IPS-18c (cell line): ENCODE results near the gene MROH7.
"Not testable (repeated sequence)": the region's sequence is repeated elsewhere in the genome, so short reads cannot be mapped to it uniquely, and the experiment has no call there.

Source experiments
- H3K4me3 ChIP-seq: 2 replicates; pipeline ENCODE4 v1.7.0; 2013; ENCODE audit warnings: low read depth, mild to moderate bottlenecking, low read length, moderate library complexity; ENCODE audit not compliant: insufficient read depth
- H3K9me3 ChIP-seq: one replicate; pipeline ENCODE4 v1.6.1; 2013; ENCODE audit warnings: mild to moderate bottlenecking, low read length, moderate library complexity; ENCODE audit not compliant: control insufficient read depth, insufficient read depth

The MROH7 gene

DNA sequence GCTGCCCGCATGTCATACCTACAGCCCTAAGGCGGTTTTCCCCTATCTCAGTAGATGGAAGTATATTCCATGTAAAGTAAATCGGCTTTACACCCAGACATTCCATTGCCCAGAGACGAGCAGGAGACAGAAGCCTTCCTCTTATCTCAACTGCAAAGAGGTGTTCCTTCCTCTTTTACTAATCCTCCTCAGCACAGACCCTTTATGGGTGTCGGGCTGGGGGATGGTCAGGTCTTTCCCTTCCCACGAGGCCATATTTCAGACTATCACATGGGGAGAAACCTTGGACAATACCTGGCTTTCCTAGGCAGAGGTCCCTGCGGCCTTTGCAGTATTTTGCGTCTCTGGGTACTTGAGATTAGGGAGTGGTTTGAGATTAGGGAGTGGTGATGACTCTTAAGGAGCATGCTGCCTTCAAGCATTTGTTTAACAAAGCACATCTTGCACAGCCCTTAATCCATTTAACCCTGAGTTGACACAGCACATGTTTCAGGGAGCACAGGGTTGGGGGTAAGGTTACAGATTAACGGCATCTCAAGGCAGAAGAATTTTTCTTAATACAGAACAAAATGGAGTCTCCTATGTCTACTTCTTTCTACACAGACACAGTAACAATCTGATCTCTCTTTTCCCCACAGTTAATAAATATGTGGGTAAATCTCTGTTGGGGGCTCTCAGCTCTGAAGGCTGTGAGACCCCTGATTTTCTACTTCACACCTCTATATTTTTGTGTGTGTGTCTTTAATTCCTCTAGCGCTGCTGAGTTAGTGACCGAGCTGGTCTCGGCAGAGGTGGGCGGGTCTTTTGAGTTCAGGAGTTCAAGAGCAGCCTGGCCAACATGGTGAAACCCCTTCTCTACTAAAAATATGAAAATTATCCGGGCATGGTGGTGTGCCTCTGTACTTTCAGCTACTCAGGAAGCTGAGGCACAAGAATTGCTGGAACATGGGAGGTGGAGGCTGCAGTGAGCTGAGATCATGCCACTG lies 4.8 kb upstream of the MROH7 start:
- H3K9me3 ChIP-seq, H3K4me3 ChIP-seq: not testable (repeated sequence)

DNA sequence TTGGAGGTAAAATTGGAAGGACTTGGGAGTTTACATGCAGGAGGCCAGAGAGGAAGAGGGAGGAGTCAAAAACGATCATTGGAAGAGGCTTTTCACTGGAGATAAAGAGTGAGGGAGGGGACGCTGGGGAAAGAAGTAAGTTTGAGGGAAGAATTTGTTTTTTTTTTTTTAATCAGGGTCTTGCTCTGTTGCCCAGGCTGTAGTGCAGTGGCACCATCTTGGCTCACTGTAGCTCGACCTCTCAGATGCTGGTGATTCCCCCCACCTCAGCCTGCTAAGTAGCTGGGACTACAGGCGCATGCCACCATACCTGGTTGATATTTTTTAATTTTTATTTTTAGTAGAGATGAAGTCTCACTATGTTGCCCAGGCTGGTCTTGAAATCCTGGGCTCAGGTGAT lies 1.2 kb upstream of the MROH7 start:
- Histone ChIP-seq H3K9me3 (no peaks in the 10 kb centered on the region), H3K4me3 (no peak overlapping the region)

DNA sequence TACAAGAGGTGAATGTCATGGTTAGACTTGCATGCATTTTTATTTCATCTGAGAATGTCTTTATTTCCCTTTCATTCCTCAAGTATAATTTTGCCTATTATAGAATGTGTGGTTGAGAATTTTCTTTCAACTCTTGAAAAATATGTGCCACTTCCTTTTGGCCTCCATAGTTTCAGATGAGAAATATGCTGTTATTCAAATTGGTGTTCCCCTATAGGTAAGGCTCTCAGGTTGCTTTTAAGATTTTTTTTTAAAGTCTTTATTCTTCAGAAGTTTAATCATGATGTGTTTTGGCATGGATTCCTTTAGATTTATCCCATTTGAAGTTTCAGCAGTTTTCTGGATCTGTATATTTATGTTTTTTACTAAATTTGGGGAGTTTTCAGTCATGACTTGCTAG lies 2.1 kb downstream of the MROH7 start:
- no peaks in the 10 kb centered on the region for H3K9me3 ChIP-seq
- H3K4me3 ChIP-seq, result no peak overlapping the region

GRCh38 chr1:54645806-54646676 lies 4.5 kb downstream of the MROH7 start:
- no peaks in the 10 kb centered on the region for H3K9me3 ChIP-seq
- H3K4me3 ChIP-seq, result no peak overlapping the region

- Histone ChIP-seq H3K9me3 (no peaks in the 10 kb centered on the region), H3K4me3 (no peak overlapping the region)
These were observed 7.7 kb downstream of the MROH7 start for GRCh38 chr1:54649130-54649898.

DNA sequence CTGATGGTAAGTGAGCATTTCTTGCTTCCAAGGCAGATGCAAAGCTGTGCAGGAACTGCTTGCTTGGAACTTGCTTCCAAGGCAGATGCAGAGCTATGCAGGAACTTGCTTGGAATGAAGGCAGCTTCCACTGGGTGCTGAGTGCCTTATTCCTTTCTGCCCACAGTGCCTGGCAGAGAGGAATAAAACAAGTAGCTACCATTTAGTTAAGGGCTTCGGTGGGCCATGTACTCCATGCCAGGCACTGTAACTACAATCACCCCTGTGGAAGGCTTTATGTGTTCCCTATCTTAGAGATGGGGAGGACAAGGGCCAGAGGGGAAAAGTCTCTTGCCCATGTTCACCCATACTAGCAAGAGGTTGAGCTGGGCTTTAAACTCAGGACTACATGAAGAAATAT lies 8.3 kb downstream of the MROH7 start:
- Histone ChIP-seq H3K4me3 (no peak overlapping the region), H3K9me3 (no peaks in the 10 kb centered on the region)

- H3K4me3 ChIP-seq, result no peak overlapping the region
- no peaks in the 10 kb centered on the region for H3K9me3 ChIP-seq
These were observed 8.8 kb downstream of the MROH7 start for GRCh38 chr1:54650417-54650816.

- no peak overlapping the region for H3K4me3 ChIP-seq
- no peaks in the 10 kb centered on the region for H3K9me3 ChIP-seq
These were observed 10.0 kb downstream of the MROH7 start for GRCh38 chr1:54651608-54652007.

GRCh38 chr1:54652168-54652567 lies 10.6 kb downstream of the MROH7 start:
- no peak overlapping the region for H3K4me3 ChIP-seq

DNA sequence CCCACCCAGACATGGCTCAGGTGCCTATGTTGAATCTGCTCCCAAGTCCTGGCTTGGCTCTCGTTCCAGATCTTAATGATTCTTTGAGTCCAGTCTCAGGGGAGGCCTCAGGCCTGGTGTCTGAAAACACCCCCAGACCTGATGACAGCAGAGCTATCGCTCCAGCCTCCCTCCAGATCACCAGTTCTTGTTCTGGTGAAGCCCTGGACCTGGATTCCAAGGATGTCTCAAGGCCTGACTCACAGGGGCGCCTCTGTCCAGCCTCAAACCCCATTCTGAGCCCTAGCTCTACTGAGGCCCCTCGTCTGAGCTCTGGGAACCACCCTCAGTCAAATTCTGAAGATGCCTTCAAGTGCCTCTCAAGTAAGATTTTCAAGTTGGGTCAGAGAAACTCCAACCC lies 11.4 kb downstream of the MROH7 start:
- Histone ChIP-seq H3K9me3 (no peaks in the 10 kb centered on the region), H3K4me3 (no peak overlapping the region)

More at GRCh38 chr1:54652168-54652567, 10.6 kb downstream of the MROH7 start:
- no peaks in the 10 kb centered on the region for H3K9me3 ChIP-seq

DNA sequence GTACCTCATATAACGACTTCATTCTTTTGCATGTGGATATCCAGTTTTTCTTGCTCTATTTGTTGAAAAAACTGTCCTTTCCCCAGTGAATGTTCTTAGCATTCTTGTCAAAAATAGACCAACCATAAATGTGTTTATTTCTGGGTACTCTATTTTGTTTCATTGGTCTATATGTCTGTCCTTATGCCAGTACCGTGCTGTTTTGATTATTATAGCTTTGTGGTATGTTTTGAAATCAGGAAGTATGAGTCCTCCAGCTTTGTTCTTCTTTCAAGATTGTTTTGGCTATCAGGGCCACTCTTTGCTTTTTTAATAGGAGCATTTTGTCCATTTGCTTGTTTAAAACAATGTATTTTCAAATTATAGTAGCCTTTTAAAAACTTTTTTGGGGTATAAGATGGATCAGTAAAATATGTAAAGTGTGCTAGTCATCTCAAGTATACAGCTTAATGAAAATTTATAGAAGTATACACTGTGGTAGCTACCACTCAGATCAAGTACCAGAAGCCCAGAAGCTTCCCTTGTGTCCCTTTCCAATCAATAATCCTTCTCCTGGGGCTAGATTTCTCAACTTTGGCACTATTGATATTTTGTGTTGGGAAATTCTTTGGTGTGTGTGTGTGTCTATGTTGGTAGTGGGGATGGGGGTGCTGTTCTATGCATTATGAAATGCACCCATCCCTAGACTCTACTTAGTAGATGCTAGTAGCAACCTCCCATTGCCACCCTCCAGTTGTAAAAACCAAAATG lies 16.8 kb downstream of the MROH7 start:
- Histone ChIP-seq H3K9me3 (peaks cover 2% of the 10 kb centered on the region), H3K4me3 (no peak overlapping the region)

- Histone ChIP-seq H3K9me3 (peaks cover 2% of the 10 kb centered on the region), H3K4me3 (no peak overlapping the region)
These were observed 22.1 kb downstream of the MROH7 start for GRCh38 chr1:54663725-54664124.

- peaks cover 2% of the 10 kb centered on the region for H3K9me3 ChIP-seq
- no peak overlapping the region for H3K4me3 ChIP-seq
These were observed 22.8 kb downstream of the MROH7 start for GRCh38 chr1:54664364-54664763.

- H3K9me3 ChIP-seq, result peaks cover 2% of the 10 kb centered on the region
These were observed 24.3 kb downstream of the MROH7 start for GRCh38 chr1:54665852-54666251.

GRCh38 chr1:54666333-54666732 lies 24.7 kb downstream of the MROH7 start:
- H3K9me3 ChIP-seq, result peaks cover 2% of the 10 kb centered on the region
- H3K4me3 ChIP-seq, result no peak overlapping the region

More at GRCh38 chr1:54665852-54666251, 24.3 kb downstream of the MROH7 start:
- no peak overlapping the region for H3K4me3 ChIP-seq

DNA sequence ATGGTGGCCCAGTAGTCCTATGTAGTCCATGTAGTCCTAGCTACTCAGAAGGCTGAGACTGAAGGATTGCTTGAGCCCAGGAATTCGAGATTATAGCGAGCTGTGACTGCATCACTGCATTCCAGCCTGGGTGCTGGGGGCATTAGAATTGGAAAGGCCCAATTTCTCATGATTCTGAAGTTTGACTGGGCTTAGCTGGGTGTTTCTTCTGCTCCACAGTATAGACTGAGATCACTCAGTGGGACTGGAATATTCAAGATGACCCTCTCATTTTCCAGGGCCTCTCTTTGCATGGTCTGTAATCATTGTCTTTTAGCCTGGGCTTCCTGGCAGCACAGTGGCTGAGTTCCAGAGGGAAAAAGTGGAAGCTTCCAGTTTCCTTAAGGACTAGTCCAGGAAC lies 26.2 kb downstream of the MROH7 start:
- Histone ChIP-seq H3K9me3 (no peaks in the 10 kb centered on the region), H3K4me3 (no peak overlapping the region)

GRCh38 chr1:54668567-54668966 lies 27.0 kb downstream of the MROH7 start:
- Histone ChIP-seq H3K9me3 (no peaks in the 10 kb centered on the region), H3K4me3 (no peak overlapping the region)
